SK-N-SH (cell line): ENCODE data around the gene NUP42. TPM values are rescaled to one million over a fixed set of nuclear protein-coding genes. Genes with fewer than 3 reads are reported as not detected.

Experiments
- CTCF ChIA-PET: fragments of 300-600, 350-600 bp; formaldehyde crosslinking; extraction: SDS; loops from one replicate; lab custom pipeline; 2021; lab: Yijun Ruan, JAX
- POLR2A ChIA-PET: fragments of 350-600 bp; sonication (Branson Sonifier 250); formaldehyde crosslinking; extraction: SDS; loops from one replicate; lab custom pipeline; 2020; ENCODE audit warnings: antibody characterized with exemption, inconsistent platforms; lab: Yijun Ruan, JAX
- DNase-seq: peaks from one replicate; pipeline ENCODE4 v3.0.0; 2012
- H2AFZ ChIP-seq: fragments of 200-600 bp; sonication (generic); 2 replicates; pipeline ENCODE4 v1.8.1; 2016; ENCODE audit warnings: antibody characterized with exemption, mild to moderate bottlenecking, low read depth
- H3F3A ChIP-seq: fragments of 200-600 bp; sonication (generic); replicated peaks from 2 replicates; pipeline ENCODE3; 2016; ENCODE audit warnings: antibody characterized with exemption, mild to moderate bottlenecking; ENCODE audit not compliant: insufficient read depth
- H3K27ac ChIP-seq, 2 experiments: fragments of 200-500 bp in 1 of 2; fragments of 200-600 bp in 1 of 2; sonication (Bioruptor generic) in 1 of 2; sonication (generic), shearing (Covaris generic) in 1 of 2; 2 replicates each; pipeline versions ENCODE4 v1.5.1 to v1.6.1; 2014 to 2016; ENCODE audit warnings: low read depth in 2 of 2, inconsistent platforms in 1 of 2, low read length in 1 of 2, mild to moderate bottlenecking in 1 of 2, mixed read lengths in 1 of 2
- H3K27me3 ChIP-seq: fragments of 200-600 bp; sonication (generic), shearing (Covaris generic); 2 replicates; pipeline ENCODE4 v1.6.1; 2016; ENCODE audit warnings: mixed run types; ENCODE audit not compliant: insufficient read depth
- H3K36me3 ChIP-seq, 2 experiments: fragments of 200-500 bp in 1 of 2; fragments of 200-600 bp in 1 of 2; sonication (Bioruptor generic) in 1 of 2; sonication (generic) in 1 of 2; replicated peaks in 1 of 2; 2 replicates each; pipeline versions ENCODE3 to v1.5.1; 2014 to 2016; ENCODE audit warnings: low read length in 1 of 2, mild to moderate bottlenecking in 1 of 2; ENCODE audit not compliant: insufficient read depth in 2 of 2, control insufficient read depth in 1 of 2
- H3K4me1 ChIP-seq, 2 experiments: fragments of 200-500 bp in 1 of 2; fragments of 200-600 bp in 1 of 2; sonication (Bioruptor generic) in 1 of 2; sonication (generic), shearing (Covaris generic) in 1 of 2; 2 replicates each; pipeline versions ENCODE4 v1.5.1 to v1.6.1; 2014 to 2016; ENCODE audit warnings: low read depth in 1 of 2, low read length in 1 of 2, mixed run types in 1 of 2; ENCODE audit not compliant: insufficient read depth in 2 of 2, control insufficient read depth in 1 of 2
- H3K4me2 ChIP-seq: fragments of 200-600 bp; sonication (generic), shearing (Covaris generic); 2 replicates; pipeline ENCODE4 v1.6.1; 2017; ENCODE audit warnings: mixed run types
- H3K4me3 ChIP-seq, 2 experiments: fragments of 200-500 bp in 1 of 2; fragments of 200-600 bp in 1 of 2; sonication (Bioruptor generic) in 1 of 2; sonication (generic), shearing (Covaris generic) in 1 of 2; 2 replicates each; pipeline versions ENCODE4 v1.5.1 to v1.8.1; 2014 to 2016; ENCODE audit warnings: low read depth in 2 of 2, inconsistent platforms in 1 of 2, low read length in 1 of 2, mild to moderate bottlenecking in 1 of 2, mixed read lengths in 1 of 2, moderate library complexity in 1 of 2
- H3K79me2 ChIP-seq: fragments of 200-600 bp; sonication (generic); 2 replicates; pipeline ENCODE4 v1.8.1; 2017; ENCODE audit warnings: mild to moderate bottlenecking; ENCODE audit not compliant: insufficient read depth
- H3K9ac ChIP-seq: fragments of 200-600 bp; sonication (generic); 2 replicates; pipeline ENCODE4 v1.6.1; 2017; ENCODE audit warnings: mixed run types
- H3K9me2 ChIP-seq: fragments of 200-600 bp; sonication (generic); 2 replicates; pipeline ENCODE4 v1.6.1; 2017; ENCODE audit warnings: mixed run types
- H3K9me3 ChIP-seq: fragments of 200-600 bp; sonication (generic); 2 replicates; pipeline ENCODE4 v1.6.1; 2017; ENCODE audit warnings: mixed run types, mild to moderate bottlenecking, moderate library complexity
- H4K20me1 ChIP-seq: fragments of 200-600 bp; sonication (generic); 2 replicates; pipeline ENCODE4 v1.6.1; 2017; ENCODE audit warnings: mild to moderate bottlenecking, mixed run types; ENCODE audit not compliant: insufficient read depth
- CHD2 ChIP-seq: fragments of 150-350 bp; IDR thresholded peaks from 2 replicates; pipeline ENCODE4 v1.6.1; 2018; ENCODE audit warnings: low read length; ENCODE audit not compliant: partially characterized antibody
- CTCF ChIP-seq: fragments of 200-600 bp; sonication (generic); IDR thresholded peaks from 2 replicates; pipeline ENCODE4 v1.6.1; 2017; ENCODE audit warnings: antibody characterized with exemption, mild to moderate bottlenecking, moderate library complexity
- ELF1 ChIP-seq: IDR thresholded peaks from 2 replicates; pipeline ENCODE4 v1.4.0; 2012
- FOXJ3 ChIP-seq: sonication (generic); formaldehyde crosslinking; IDR thresholded peaks from 2 replicates; pipeline ENCODE4 v1.5.1; 2020; ENCODE audit warnings: mild to moderate bottlenecking, missing genetic modification reagents
- FOXM1 ChIP-seq: IDR thresholded peaks from 2 replicates; pipeline ENCODE4 v1.4.0; 2012; ENCODE audit warnings: low read depth, mild to moderate bottlenecking
- GABPA ChIP-seq: IDR thresholded peaks from 2 replicates; pipeline ENCODE4 v1.4.0; 2012; ENCODE audit warnings: low read depth, mild to moderate bottlenecking
- IRF3 ChIP-seq: fragments of 150-350 bp; IDR thresholded peaks from 2 replicates; pipeline ENCODE4 v1.6.1; 2016; ENCODE audit warnings: mild to moderate bottlenecking, low read depth, low read length
- MXI1 ChIP-seq: IDR thresholded peaks from 2 replicates; pipeline ENCODE4 v1.6.1; 2012; ENCODE audit warnings: mild to moderate bottlenecking, low read depth, low read length, improper control_type of control experiment
- NFIC ChIP-seq: IDR thresholded peaks from 2 replicates; pipeline ENCODE4 v1.4.0; 2012; ENCODE audit warnings: borderline replicate concordance
- RAD21 ChIP-seq: IDR thresholded peaks from 2 replicates; pipeline ENCODE4 v1.6.1; 2012; ENCODE audit warnings: mild to moderate bottlenecking, low read length
- RFX5 ChIP-seq: IDR thresholded peaks from 2 replicates; pipeline ENCODE4 v1.6.1; 2012; ENCODE audit warnings: mild to moderate bottlenecking, improper control_type of control experiment, low read length
- RXRA ChIP-seq: IDR thresholded peaks from 2 replicates; pipeline ENCODE4 v1.4.0; 2012; ENCODE audit warnings: low read depth, mild to moderate bottlenecking, borderline replicate concordance
- SMC3 ChIP-seq: IDR thresholded peaks from 2 replicates; pipeline ENCODE4 v1.6.1; 2012; ENCODE audit warnings: low read depth, low read length, improper control_type of control experiment
- USF2 ChIP-seq: fragments of 150-350 bp; IDR thresholded peaks from 2 replicates; pipeline ENCODE4 v1.6.1; 2017; ENCODE audit warnings: antibody characterized with exemption, low read length, low read depth, borderline replicate concordance
- YY1 ChIP-seq: IDR thresholded peaks from 2 replicates; pipeline ENCODE4 v1.4.0; 2012; ENCODE audit warnings: low read depth, mild to moderate bottlenecking
- ZBTB33 ChIP-seq: IDR thresholded peaks from 2 replicates; pipeline ENCODE4 v1.4.0; 2012; ENCODE audit warnings: low read depth, borderline replicate concordance
- WGBS: methylation state at CpG from one replicate; pipeline ENCODE4 v1.1.6; 2017; ENCODE audit warnings: low lambda C conversion rate; 5-methylcytosine and 5-hydroxymethylcytosine counted together
- polyA plus RNA-seq, 3 experiments: library from polyadenylated mRNA; depleted of rRNA; stranded (reverse); fragments of >200 nt; gene quantifications; 2 replicates each; pipeline ENCODE4 v1.2.3, GENCODE V29; 2012
- TF ChIP-seq, protein P1 (sequence below): IDR thresholded peaks from 2 replicates; pipeline ENCODE4; 2012

The NUP42 gene
- polyA plus RNA-seq, 1 of the 3 experiments (the other 2 are of a cell fraction): 22.7 TPM

DNA sequence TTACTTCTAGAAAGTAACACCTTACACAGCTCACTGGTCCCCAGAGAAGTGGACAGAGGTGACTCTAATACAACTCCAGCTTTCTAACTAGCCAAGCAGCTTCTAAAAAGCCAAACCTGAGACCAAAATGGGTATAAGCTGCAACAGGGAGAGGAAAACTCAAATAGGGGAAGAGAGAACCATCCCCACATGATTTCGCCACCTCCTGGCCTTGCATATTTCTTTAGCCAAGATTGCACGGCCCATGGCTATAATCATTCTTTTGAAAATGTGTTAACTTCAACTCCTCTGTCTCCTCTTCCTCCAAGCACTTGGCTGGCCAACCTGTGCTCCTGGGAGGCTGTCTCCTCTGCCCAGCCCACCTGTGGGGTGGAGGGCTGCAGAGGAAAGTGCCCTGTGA, 28.7 kb downstream of the NUP42 start:
- POLR2A ChIA-PET: no interaction called here
- WGBS: 79% methylated on average over 2 of the region's 2 CpGs
- no peaks in the 10 kb centered on the region for H3K79me2 ChIP-seq

GRCh38 chr7:23211589-23211988, 29.7 kb downstream of the NUP42 start:
- 88% methylated on average over 11 of the region's 11 CpGs for WGBS
- H3K9ac ChIP-seq: no peak overlapping the region
- DNase-seq: no peak
- TF ChIP-seq RXRA: no peak
- TF ChIP-seq ZBTB33: no peak
- no peak for TF ChIP-seq FOXM1
- TF ChIP-seq ELF1: no peak
- no peak for TF ChIP-seq FOXJ3 (CRISPR knock-in tag)
- TF ChIP-seq IRF3: no peak
- no peak for TF ChIP-seq RAD21
- no peak for TF ChIP-seq USF2
- no peak for TF ChIP-seq MXI1
- TF ChIP-seq GABPA: no peak
- TF ChIP-seq SMC3: no peak
- TF ChIP-seq CHD2: no peak
- TF ChIP-seq NFIC: no peak
- no peak for TF ChIP-seq YY1
- TF ChIP-seq, protein P1, sequence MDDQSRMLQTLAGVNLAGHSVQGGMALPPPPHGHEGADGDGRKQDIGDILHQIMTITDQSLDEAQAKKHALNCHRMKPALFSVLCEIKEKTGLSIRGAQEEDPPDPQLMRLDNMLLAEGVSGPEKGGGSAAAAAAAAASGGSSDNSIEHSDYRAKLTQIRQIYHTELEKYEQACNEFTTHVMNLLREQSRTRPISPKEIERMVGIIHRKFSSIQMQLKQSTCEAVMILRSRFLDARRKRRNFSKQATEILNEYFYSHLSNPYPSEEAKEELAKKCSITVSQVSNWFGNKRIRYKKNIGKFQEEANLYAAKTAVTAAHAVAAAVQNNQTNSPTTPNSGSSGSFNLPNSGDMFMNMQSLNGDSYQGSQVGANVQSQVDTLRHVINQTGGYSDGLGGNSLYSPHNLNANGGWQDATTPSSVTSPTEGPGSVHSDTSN: no peak
- no peak for TF ChIP-seq CTCF
- no peak for TF ChIP-seq RFX5
- H3K79me2 ChIP-seq: no peaks in the 10 kb centered on the region
- H3K4me3 ChIP-seq: no peak overlapping the region
- H3K27me3 ChIP-seq: no peaks in the 10 kb centered on the region
- no peaks in the 10 kb centered on the region for H3K9me3 ChIP-seq
- H3K36me3 ChIP-seq: no peaks in the 10 kb centered on the region
- H3K4me2 ChIP-seq: no peak overlapping the region
- H2AFZ ChIP-seq: no peak overlapping the region
- H3K4me1 ChIP-seq: peaks cover 0 to 13% of the 10 kb centered on the region in 2 experiments; a peak in 2 of 4 replicates
- H3K27ac ChIP-seq: no peak overlapping the region
- H3K9me2 ChIP-seq: no peaks in the 10 kb centered on the region
- H3F3A ChIP-seq: no peaks in the 10 kb centered on the region
- ChIA-PET CTCF (interaction anchor here (1.0 to 1.5 kb wide), 3 partner anchors 27 to 262 kb away, joined by 3 to 5 read pairs (median 5); no protein-coding TSS in a partner anchor), POLR2A (no interaction called here)
- H4K20me1 ChIP-seq: no peaks in the 10 kb centered on the region

More for the DNA sequence above, 28.7 kb downstream of the NUP42 start:
- peaks cover 0 to 18% of the 10 kb centered on the region in 2 experiments; a peak in 2 of 4 replicates for H3K4me1 ChIP-seq
- no peaks in the 10 kb centered on the region for H3F3A ChIP-seq
- H3K9me2 ChIP-seq: no peaks in the 10 kb centered on the region
- TF ChIP-seq MXI1: no peak
- H3K27me3 ChIP-seq: no peaks in the 10 kb centered on the region
- no peak overlapping the region for H2AFZ ChIP-seq
- H3K9me3 ChIP-seq: no peaks in the 10 kb centered on the region
- no peak for DNase-seq
- no peak overlapping the region for H3K9ac ChIP-seq
- no peaks in the 10 kb centered on the region for H4K20me1 ChIP-seq
- H3K36me3 ChIP-seq: no peaks in the 10 kb centered on the region
- H3K4me3 ChIP-seq: no peak overlapping the region
- no peak overlapping the region for H3K4me2 ChIP-seq
- CTCF ChIA-PET: interaction anchor here (2.1 kb wide), 1 partner anchor 67 kb away, joined by 6 read pairs; no protein-coding TSS in a partner anchor
- H3K27ac ChIP-seq: no peak overlapping the region
